GM18526 (cell line): ENCODE measurements around the gene EGFR.

ENCODE experiments used
- POLR2A ChIP-seq: IDR thresholded peaks from 3 replicates; pipeline ENCODE4 v1.6.1; 2011; ENCODE audit not compliant: insufficient read length; ENCODE audit errors: extremely low read depth

The EGFR gene

GRCh38 chr7:55104712-55105433 is 86.1 kb downstream of the EGFR start:
- TF ChIP-seq POLR2A: no peak

DNA sequence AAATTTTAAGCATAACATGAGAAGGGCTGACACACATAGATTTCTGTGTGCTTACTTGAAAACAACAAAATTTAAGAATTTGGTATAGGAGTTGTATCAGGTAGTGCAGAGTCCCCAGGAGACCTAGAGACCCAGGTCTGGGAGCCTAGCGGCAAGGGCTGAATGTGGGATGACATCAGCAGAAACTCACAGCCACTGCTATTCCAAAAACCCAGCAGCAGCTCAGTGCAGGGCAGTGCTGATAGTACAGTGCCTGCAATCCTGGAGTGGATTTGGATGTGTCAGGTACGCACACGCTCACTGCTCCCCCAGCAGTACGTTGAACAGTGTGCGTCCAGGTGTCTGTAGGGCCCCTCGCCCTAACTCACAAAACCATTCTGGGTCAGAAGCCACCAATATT is 87.1 kb downstream of the EGFR start:
- TF ChIP-seq POLR2A: no peak

DNA sequence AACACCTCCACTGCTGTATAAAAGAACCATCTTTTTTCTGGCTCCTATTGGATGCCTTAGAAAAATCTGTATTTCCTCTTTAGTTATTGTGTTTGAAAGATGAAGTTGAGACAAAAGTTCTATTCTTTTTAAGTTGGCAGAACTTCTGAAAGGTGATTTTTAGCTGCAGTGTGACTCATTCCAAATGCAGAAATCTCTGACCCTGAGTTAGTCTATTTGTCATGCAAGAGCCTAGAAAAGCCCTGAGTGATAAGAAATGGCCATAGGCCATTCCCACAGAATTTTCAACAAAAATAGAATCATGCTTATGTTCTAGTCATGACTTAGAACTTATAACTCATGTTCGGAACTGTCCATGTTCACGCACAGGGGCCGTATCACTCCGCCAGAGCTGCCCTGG is 89.1 kb downstream of the EGFR start:
- TF ChIP-seq POLR2A: no peak

DNA sequence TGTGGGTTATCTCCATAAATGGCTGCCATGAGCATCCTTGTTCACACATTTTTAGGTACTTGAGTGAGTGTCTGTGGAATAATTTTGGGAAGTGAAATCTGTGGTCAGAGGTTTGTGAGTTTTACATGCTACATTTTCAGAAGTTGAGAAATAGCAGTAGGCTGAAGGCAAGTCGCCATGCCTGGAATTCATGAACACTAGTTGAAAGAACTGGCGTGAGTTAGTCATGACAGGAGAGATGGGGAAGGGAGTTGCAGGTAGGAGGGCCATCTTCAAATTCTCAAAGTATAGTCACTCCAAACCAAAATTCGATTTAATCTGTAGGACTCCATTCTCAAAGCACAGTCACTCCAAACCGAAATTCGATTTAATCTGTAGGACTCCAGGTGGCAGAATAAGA is 89.6 kb downstream of the EGFR start:
- no peak for TF ChIP-seq POLR2A

DNA sequence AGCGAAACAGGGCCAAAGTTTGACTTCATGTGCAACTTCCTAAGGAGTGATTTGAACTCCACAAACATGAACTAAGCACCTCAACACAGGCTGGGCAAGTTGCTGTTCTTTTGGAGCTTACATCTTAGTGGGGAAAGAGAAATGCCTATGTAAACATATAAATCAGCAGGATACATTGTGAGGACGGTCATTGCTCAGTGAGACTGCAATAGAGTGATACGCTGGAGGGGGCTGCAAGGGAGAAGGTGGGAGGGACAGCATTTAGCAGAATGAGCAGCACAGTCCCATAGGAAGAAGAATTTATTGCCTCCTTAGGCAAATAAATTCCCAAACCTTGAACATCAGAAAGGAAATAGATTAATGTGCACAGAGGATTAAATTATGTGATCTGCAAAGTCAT is 90.0 kb downstream of the EGFR start:
- TF ChIP-seq POLR2A: no peak

- TF ChIP-seq POLR2A: no peak
Measured at GRCh38 chr7:55109404-55110167, 90.8 kb downstream of the EGFR start.

GRCh38 chr7:55110282-55110992 is 91.6 kb downstream of the EGFR start:
- TF ChIP-seq POLR2A: no peak

GRCh38 chr7:55110993-55111361 is 92.2 kb downstream of the EGFR start:
- TF ChIP-seq POLR2A: no peak

DNA sequence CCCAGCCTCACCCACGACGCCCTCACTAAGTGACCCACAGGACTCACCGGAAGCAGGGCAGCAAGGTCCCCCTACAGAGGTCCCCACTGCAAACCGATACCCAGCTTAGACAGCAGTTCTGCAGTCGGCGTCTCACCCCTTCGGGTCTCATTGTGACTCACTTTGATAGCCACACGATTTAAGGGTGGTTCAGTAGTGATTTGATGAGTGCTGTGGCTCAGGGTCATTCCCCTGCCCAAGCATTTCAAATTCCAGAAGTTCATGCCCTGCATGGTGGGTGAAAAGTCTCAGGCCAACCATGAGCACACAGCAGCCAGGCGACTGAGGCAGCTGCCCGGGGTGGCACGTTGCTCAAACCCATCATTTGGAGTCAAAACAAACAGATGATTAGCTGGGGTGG is 93.2 kb downstream of the EGFR start:
- TF ChIP-seq POLR2A: no peak

DNA sequence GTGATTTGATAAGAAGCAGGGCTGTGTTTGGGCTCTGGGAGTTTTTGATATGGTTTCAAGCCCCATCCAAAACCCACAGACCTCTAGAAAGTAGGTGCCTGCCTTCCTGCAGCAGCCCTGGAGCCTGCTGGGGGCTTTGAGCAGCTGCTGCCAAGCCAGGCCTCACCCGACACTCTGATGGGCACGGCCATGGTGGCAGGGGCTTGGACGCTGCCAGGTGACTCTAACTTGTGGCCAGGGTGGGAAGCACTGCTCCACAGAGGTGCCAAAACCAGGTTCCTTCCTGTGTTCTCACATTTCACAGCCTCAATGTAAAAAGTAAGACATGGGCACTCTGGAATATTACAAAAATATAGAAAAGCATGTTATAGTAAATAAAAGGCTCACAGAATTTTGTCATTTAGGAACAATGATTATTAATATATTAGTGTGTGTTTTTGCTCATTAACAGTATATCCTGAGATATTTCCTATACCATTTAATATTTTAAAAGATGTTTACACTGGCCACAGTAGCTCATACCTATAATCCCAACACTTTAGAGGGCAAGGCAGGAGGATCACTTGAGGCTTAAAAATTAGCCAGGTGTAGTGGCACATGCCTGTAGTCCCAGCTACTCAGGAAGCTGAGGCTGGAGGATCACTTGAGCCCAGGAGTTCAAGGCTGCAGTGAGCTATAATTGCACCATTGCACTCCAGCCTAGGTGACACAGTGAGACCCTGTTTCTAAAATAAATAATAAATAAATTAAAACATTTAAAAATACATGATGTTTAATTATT is 95.1 kb downstream of the EGFR start:
- no peak for TF ChIP-seq POLR2A

GRCh38 chr7:55117286-55117685 is 98.5 kb downstream of the EGFR start:
- no peak for TF ChIP-seq POLR2A

GRCh38 chr7:55118426-55118825 is 99.6 kb downstream of the EGFR start:
- no peak for TF ChIP-seq POLR2A

DNA sequence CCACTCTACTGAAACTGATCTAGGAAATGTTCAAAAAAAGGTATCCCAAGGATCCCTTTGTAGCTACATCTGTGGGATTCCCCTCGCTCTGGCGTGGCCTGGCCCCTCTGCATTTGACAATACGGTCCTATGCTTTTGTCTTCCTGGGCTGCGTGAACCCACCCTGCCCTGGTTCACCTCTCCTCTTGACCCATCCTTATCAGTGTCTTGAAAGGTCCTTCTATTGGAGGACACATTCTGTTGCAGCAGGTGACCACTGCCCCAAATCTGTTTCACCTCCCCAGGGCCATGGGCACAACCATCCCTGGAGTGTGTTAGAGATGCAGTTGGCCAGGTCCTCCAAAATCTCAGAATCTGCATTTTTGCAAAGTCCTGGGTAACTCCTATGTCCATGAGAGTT is 100.8 kb downstream of the EGFR start:
- no peak for TF ChIP-seq POLR2A

DNA sequence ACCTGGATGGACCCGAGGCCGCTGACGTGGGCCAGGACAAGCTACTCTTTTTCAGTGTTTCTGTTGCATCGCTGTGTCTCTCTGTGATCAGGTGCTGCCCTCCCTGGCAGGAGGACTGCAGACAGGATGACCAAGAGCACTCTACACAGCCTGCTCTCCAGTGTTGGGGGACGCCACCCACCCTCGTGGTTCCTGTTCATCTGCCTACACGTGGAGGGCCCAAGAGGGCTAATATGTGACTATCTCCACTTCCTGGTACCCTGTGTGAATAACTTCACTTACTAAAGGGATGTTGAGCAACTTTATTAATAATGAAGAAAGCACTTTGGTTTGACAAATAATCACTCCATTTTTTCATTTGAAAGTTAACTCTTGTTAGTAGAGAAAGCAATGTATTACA is 101.3 kb downstream of the EGFR start:
- no peak for TF ChIP-seq POLR2A

- no peak for TF ChIP-seq POLR2A
Measured at GRCh38 chr7:55120501-55121198, 101.8 kb downstream of the EGFR start.
